ENCODE measurements around the gene NEK7. TPM values are rescaled to one million over a fixed set of nuclear protein-coding genes. Genes with fewer than 3 reads are reported as not detected.
A peak's percentile ranks its signal among the peaks of the same experiment; 100 is the strongest.

Gene NEK7
- total RNA-seq, 1 donor from 2014 or later, result 62.7 TPM

DNA sequence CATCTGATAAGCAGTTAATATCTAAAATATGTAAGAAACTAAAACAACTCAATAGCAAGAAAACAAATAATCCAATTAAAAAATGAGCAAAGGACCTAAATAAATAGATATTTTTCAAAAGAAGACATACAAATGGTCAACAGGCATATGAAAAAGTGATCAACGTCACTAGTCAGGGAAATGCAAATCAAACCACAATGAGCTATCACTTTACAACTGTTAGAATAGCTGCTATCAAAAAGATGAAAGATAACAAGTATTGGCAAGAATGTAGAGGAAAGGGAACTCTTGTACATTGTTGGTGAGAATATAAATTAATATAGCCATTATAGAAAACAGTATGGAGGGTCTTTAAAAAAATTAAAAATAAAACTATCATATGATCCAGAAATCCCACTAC, 40.7 kb upstream of the NEK7 start:
- TF ChIP-seq, protein P1, sequence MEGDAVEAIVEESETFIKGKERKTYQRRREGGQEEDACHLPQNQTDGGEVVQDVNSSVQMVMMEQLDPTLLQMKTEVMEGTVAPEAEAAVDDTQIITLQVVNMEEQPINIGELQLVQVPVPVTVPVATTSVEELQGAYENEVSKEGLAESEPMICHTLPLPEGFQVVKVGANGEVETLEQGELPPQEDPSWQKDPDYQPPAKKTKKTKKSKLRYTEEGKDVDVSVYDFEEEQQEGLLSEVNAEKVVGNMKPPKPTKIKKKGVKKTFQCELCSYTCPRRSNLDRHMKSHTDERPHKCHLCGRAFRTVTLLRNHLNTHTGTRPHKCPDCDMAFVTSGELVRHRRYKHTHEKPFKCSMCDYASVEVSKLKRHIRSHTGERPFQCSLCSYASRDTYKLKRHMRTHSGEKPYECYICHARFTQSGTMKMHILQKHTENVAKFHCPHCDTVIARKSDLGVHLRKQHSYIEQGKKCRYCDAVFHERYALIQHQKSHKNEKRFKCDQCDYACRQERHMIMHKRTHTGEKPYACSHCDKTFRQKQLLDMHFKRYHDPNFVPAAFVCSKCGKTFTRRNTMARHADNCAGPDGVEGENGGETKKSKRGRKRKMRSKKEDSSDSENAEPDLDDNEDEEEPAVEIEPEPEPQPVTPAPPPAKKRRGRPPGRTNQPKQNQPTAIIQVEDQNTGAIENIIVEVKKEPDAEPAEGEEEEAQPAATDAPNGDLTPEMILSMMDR (IDR thresholded peaks at IDR 0.05), result no peak
- Mint-ChIP-seq H3K4me3 (ENCODE audit: unreplicated experiment) (no peak overlapping the region), H3K27ac (ENCODE audit: unreplicated experiment) (no peak overlapping the region), H3K27me3 (ENCODE audit: low read depth) (no peaks in the 10 kb centered on the region), H3K4me1 (ENCODE audit: low read depth) (peaks cover 24% of the 10 kb centered on the region), H3K9me3 (ENCODE audit: low read depth) (no peaks in the 10 kb centered on the region), H3K36me3 (ENCODE audit: low read depth) (no peaks in the 10 kb centered on the region)
- no peak for DNase-seq (ENCODE audit: low spot score)

DNA sequence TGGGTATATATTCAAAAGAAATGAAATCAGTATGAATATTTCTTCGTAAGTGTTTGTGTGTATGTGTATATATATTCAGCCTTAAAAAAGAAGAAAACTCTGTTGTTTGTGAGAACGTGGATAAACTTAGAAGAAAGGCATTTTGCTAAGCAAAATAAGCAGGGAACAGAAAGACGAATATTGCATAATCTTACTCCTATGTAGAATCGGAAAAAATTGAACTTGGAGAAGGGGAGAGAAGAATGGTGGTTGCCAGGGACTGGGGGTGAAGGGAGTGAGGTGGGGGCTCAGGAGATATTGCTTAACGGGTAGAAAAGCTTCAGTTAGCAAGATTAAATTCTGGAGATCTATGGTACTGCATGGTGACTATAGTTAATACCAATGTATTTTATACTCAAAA, 40.3 kb upstream of the NEK7 start:
- Mint-ChIP-seq H3K27me3 (ENCODE audit: low read depth) (no peaks in the 10 kb centered on the region), H3K4me1 (ENCODE audit: low read depth) (peaks cover 24% of the 10 kb centered on the region), H3K4me3 (ENCODE audit: unreplicated experiment) (no peak overlapping the region), H3K9me3 (ENCODE audit: low read depth) (no peaks in the 10 kb centered on the region), H3K36me3 (ENCODE audit: low read depth) (no peaks in the 10 kb centered on the region), H3K27ac (ENCODE audit: unreplicated experiment) (peak overlapping the region; percentile 14)
- TF ChIP-seq, protein P1 (IDR thresholded peaks at IDR 0.05), result no peak
- DNase-seq (ENCODE audit: low spot score), result no peak

DNA sequence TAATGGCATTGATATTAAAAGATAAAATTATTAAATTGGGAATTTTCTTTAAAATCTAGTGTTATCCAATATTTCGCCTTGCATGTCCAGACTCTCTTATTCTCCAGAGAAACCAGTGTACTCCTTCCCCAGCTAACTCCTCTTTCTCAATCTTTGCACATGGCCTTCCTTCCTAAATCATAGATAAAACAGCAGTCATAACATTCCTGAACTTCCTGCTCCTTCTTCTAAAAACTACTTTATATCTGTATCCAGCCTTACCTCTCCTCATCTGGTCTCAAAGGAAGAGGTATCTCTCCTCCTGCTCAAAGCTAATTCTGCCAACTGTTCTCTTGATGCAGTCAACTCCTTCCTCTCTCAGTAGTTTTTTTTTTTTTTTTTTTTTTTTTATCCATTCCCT, 39.5 kb upstream of the NEK7 start:
- no peak for DNase-seq (ENCODE audit: low spot score)
- Mint-ChIP-seq H3K9me3 (ENCODE audit: low read depth) (no peaks in the 10 kb centered on the region), H3K4me3 (ENCODE audit: unreplicated experiment) (no peak overlapping the region), H3K27ac (ENCODE audit: unreplicated experiment) (no peak overlapping the region), H3K27me3 (ENCODE audit: low read depth) (no peaks in the 10 kb centered on the region), H3K4me1 (ENCODE audit: low read depth) (peaks cover 24% of the 10 kb centered on the region), H3K36me3 (ENCODE audit: low read depth) (no peaks in the 10 kb centered on the region)
- TF ChIP-seq, protein P1 (IDR thresholded peaks at IDR 0.05), result no peak

DNA sequence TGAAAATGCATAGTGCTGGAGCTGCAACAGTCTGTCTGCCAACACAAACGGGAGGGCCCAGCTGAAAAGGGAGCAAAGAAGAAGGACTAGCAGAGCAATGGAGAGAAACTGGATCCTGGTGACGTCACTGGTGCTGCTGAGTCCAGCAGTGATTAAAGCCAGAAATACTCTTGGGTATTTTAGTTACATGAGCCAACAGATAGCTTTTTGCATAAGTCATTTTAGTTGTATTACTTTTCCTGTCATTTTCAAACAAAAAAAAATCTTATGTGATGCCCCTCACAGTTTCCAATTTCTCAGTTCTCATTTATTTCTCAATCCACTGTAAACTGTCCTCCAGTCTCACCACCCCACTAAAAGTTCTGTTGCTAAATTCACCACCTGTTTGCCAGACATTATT, 38.7 kb upstream of the NEK7 start:
- H3K27ac Mint-ChIP-seq (ENCODE audit: unreplicated experiment), result no peak overlapping the region
- no peaks in the 10 kb centered on the region for H3K9me3 Mint-ChIP-seq (ENCODE audit: low read depth)
- H3K36me3 Mint-ChIP-seq (ENCODE audit: low read depth), result no peaks in the 10 kb centered on the region
- H3K4me3 Mint-ChIP-seq (ENCODE audit: unreplicated experiment), result no peak overlapping the region
- TF ChIP-seq, protein P1 (IDR thresholded peaks at IDR 0.05), result no peak
- H3K27me3 Mint-ChIP-seq (ENCODE audit: low read depth), result no peaks in the 10 kb centered on the region
- H3K4me1 Mint-ChIP-seq (ENCODE audit: low read depth), result peaks cover 29% of the 10 kb centered on the region
- no peak for DNase-seq (ENCODE audit: low spot score)

DNA sequence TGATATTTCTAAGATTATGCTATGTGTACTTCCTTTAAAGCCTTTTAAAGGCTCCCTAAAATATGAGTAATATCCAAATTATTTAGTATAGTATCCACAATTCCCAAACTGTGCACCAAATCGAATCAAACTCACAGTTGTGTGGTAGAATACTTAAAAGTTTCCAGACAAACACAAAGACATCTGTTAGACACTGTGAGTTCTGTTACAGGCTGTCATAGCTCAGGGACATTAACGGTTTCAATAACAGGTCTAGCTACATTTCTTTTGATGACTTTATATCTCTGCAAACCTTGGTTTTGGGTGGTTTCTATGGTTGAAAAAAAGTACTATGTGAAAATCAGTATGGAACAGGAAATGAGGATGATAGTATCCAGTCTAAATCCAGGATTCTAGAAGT, 36.9 kb upstream of the NEK7 start:
- Mint-ChIP-seq H3K4me3 (ENCODE audit: unreplicated experiment) (no peak overlapping the region), H3K36me3 (ENCODE audit: low read depth) (no peaks in the 10 kb centered on the region), H3K27me3 (ENCODE audit: low read depth) (no peaks in the 10 kb centered on the region), H3K27ac (ENCODE audit: unreplicated experiment) (no peak overlapping the region), H3K9me3 (ENCODE audit: low read depth) (no peaks in the 10 kb centered on the region), H3K4me1 (ENCODE audit: low read depth) (peaks cover 24% of the 10 kb centered on the region)
- TF ChIP-seq, protein P1 (IDR thresholded peaks at IDR 0.05), result no peak
- DNase-seq (ENCODE audit: low spot score), result no peak

Measured in chondrocyte (in vitro differentiated cells).